Pancreas (tissue), 10 donors: ENCODE data around the gene WDFY4. TPM values are rescaled to one million over a fixed set of nuclear protein-coding genes. Genes with fewer than 3 reads are reported as not detected.

Source experiments
- ATAC-seq, 4 donors: fragments of 200-7000 bp; cut with Tn5 transposase; one replicate each; pipeline versions ENCODE4 v1.8.0 to v1.9.1; 2020; ENCODE audit warnings: mild to moderate bottlenecking in 4 of 4, moderate library complexity in 4 of 4
- DNase-seq, 6 donors: peaks; one replicate each; pipeline ENCODE4 v3.0.0-alpha.2; 2020
- FAIRE-seq: peaks from 2 replicates; lab custom pipeline; 2012; peaks lifted over from hg19 to GRCh38; lab: Jason Lieb, UNC
- H3K27ac ChIP-seq, 4 donors: fragments of 200-600 bp; sonication (generic); 1 replicate in 3 of 4; 2 replicates in 1 of 4; pipeline versions ENCODE4 v1.5.0 to v1.8.0; 2020
- H3K27me3 ChIP-seq, 4 donors: fragments of 200-600 bp; one replicate each; pipeline ENCODE4 v1.8.0; 2021
- H3K36me3 ChIP-seq, 3 donors: fragments of 200-600 bp; sonication (generic) in 1 of 3; one replicate each; pipeline versions ENCODE4 v1.5.0 to v1.8.0; 2020 to 2021
- H3K4me1 ChIP-seq, 3 donors: fragments of 200-600 bp; one replicate each; pipeline ENCODE4 v1.8.0; 2021
- H3K4me3 ChIP-seq, 4 donors: fragments of 200-600 bp; sonication (generic) in 2 of 4; one replicate each; pipeline versions ENCODE4 v1.5.0 to v1.8.0; 2020 to 2021
- H3K9me3 ChIP-seq, 4 donors: fragments of 200-600 bp; one replicate each; pipeline ENCODE4 v1.8.0; 2021
- WGBS, 2 donors: extraction: QIAGEN DNeasy Blood & Tissue Kit; methylation state at CpG; one replicate each; pipeline ENCODE4 v1.1.7; 2013; 5-methylcytosine and 5-hydroxymethylcytosine counted together
- intact Hi-C, 3 donors: fragments of 100-400 bp; cut with DNase I; formaldehyde crosslinking; loops; one replicate each; pipeline versions ENCODE4 v1.11.1 to v1.14.2; 2022
- polyA plus RNA-seq, 2 donors: library from polyadenylated mRNA; stranded (reverse); fragments of 200-250 nt; gene quantifications; one replicate each; pipeline ENCODE4 v1.2.3, GENCODE V29; 2013
- total RNA-seq, 6 donors: library from RNA; stranded (reverse); fragmentation: NEBNext Ultra II Directional in 4 of 6; extraction: Animal tissue kit (Norgen Biotek cat#: 25700) in 4 of 6; gene quantifications; one replicate each; pipeline versions ENCODE4 v1.2.1 to v1.2.4, GENCODE V29; 2021 to 2023
- TF ChIP-seq, protein P1 (sequence below), 4 donors: fragments of 200-600 bp; sonication (generic) in 3 of 4; IDR thresholded peaks; one replicate each; pipeline versions ENCODE4 v1.5.0 to v1.8.0; 2021; ENCODE audit warnings: antibody characterized with exemption in 4 of 4
- donor health status: healthy with polysubstance abuse.
- donor health status: DM: no; HTN: no; CAD: no; lungs with moderate emphysema.
- donor health status: DM: no; HTN: no; CAD: no.
- donor health status: control.
- donor health status: control.
- donor health status: Bipolar disorder and iron deficiency.
- donor health status: DM: yes; HTN: yes; CAD: no.
- donor health status: DM: no; HTN: no; CAD: no.
- donor health status: DM: no; HTN: no; CAD: no.
- donor health status: DM: yes; HTN: yes; CAD: no.

Gene WDFY4
- total and polyA plus RNA-seq, 8 donors = 0.14 to 8.4 (median 0.72) TPM

DNA sequence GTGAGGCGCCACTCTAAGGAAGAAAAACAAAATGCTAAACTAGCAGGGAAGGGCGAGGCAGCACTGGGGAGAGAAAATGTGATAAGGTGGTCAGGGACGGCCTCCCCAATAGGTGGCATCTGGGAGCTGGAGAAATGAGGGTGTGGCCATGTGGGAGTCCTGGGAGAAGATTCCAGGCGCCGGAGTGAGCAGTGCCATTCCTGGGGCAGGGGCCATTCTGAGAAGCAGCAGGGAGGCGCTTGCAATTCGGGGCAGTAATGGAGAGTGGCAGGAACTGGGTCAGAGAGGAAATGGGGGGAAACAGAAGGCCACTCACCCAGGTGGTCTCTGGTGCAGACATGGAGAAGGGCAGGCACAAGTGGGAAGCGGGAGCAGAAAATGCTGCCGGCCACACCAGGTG lies 316.7 kb downstream of the WDFY4 start:
- no peak for ATAC-seq
- intact Hi-C loops = no loop called here
- no peak for DNase-seq
- FAIRE-seq = no peak
- Histone ChIP-seq H3K36me3 (no peaks in the 10 kb centered on the region), H3K27me3 (no peaks in the 10 kb centered on the region), H3K27ac (no peak overlapping the region), H3K4me3 (no peak overlapping the region), H3K9me3 (no peaks in the 10 kb centered on the region), H3K4me1 (no peaks in the 10 kb centered on the region)
- WGBS, 2 donors = 50 to 58% methylated on average over 8 to 9 of the region's 9 CpGs
- TF ChIP-seq, protein P1, sequence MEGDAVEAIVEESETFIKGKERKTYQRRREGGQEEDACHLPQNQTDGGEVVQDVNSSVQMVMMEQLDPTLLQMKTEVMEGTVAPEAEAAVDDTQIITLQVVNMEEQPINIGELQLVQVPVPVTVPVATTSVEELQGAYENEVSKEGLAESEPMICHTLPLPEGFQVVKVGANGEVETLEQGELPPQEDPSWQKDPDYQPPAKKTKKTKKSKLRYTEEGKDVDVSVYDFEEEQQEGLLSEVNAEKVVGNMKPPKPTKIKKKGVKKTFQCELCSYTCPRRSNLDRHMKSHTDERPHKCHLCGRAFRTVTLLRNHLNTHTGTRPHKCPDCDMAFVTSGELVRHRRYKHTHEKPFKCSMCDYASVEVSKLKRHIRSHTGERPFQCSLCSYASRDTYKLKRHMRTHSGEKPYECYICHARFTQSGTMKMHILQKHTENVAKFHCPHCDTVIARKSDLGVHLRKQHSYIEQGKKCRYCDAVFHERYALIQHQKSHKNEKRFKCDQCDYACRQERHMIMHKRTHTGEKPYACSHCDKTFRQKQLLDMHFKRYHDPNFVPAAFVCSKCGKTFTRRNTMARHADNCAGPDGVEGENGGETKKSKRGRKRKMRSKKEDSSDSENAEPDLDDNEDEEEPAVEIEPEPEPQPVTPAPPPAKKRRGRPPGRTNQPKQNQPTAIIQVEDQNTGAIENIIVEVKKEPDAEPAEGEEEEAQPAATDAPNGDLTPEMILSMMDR (IDR thresholded peaks at IDR 0.05) = no peak

DNA sequence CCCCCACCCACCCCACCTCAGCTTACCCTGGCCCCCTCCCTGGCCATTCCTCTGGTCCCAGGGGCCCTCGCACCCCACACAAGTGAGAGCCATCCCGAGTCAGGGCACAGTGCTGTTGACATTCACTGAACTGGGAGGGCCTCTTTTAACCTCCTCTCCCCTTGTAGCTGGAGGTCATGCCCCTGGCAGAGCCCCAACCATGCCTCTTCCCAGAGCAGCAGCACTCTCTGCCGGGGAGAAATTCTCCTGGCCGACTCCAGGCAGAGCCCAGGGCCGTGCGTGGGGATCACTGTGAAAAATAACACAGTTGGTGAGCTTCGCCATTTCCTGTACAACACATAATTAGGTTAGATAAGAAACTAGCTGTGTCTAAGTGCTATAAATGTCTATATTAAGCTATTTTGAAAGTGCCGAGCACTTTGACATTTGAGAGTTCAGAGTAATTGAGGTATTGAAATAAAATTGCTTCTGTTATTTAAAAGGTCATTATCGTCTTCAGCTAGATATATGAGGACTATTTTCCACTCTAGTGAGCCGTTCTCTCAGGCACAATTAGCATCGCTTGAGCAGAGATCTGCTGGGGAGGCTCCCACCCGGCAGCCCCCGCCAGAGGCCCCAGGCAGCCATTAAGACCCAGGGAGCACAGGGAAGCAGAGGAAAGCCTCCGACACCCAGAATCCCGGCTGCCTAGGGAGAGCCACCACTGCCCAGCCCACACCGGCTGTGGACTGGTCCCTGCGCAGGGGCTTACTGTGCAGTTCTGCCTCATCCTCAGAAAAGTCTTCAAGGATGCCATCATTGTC lies 317.4 kb downstream of the WDFY4 start:
- intact Hi-C loops = no loop called here
- H3K27ac ChIP-seq = no peak overlapping the region
- no peak overlapping the region for H3K4me3 ChIP-seq
- ATAC-seq (no peak), FAIRE-seq (no peak), DNase-seq (no peak)
- TF ChIP-seq, protein P1 (IDR thresholded peaks at IDR 0.05) = no peak
- no peaks in the 10 kb centered on the region for H3K27me3 ChIP-seq
- WGBS, 2 donors = 57 to 62% methylated on average over 17 of the region's 17 CpGs
- no peaks in the 10 kb centered on the region for H3K36me3 ChIP-seq
- H3K4me1 ChIP-seq = no peaks in the 10 kb centered on the region
- no peaks in the 10 kb centered on the region for H3K9me3 ChIP-seq

DNA sequence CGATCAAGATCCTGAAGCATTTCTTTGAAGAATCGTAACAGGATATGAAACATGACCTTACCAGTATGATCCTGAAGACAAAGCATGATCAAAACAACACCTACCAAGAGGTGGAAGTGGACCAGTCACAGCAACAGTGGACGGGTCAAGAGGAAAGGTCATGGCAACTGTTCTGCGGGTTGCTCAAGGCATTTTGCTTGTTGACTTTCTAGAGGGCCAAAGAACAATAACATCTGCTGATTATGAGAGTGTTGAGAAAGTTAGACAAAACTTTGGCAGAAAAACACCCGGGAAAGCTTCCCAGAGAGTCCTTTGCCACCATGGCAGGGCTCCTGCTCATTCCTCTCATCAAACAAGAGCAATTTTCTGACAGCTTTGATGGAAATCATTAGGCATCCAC lies 320.6 kb downstream of the WDFY4 start:
- WGBS, 2 donors = 63 to 72% methylated on average over 5 of the region's 5 CpGs
- FAIRE-seq (no peak), DNase-seq (no peak), ATAC-seq (no peak)
- intact Hi-C loops = no loop called here
- Histone ChIP-seq H3K27ac (no peak overlapping the region), H3K27me3 (no peaks in the 10 kb centered on the region), H3K4me3 (no peak overlapping the region), H3K36me3 (no peaks in the 10 kb centered on the region), H3K4me1 (no peaks in the 10 kb centered on the region), H3K9me3 (no peaks in the 10 kb centered on the region)
- TF ChIP-seq, protein P1 (IDR thresholded peaks at IDR 0.05) = no peak

DNA sequence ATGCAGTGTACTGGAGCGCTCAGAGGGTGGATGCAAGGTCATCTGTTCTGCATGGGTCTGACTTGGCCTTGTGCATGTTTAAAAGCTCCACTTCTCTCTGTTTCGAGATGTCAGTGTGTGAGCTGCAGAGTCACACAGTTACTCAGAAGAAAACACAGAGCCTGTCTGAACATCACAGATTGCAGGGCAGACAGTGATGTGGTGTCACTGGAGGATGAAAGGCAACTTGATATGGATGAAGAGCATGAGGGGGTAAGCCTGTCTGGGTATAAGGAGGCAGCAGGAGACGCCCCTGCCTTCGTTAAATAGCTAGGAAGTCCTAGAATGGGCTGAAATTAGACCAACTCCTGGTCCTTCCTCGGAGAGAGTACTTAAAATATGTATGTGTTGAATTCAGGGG lies 322.5 kb downstream of the WDFY4 start:
- no peak overlapping the region for H3K27ac ChIP-seq
- TF ChIP-seq, protein P1 (IDR thresholded peaks at IDR 0.05) = no peak
- FAIRE-seq (no peak), ATAC-seq (no peak), DNase-seq (no peak)
- no peaks in the 10 kb centered on the region for H3K9me3 ChIP-seq
- no peak overlapping the region for H3K4me3 ChIP-seq
- intact Hi-C loops = no loop called here
- no peaks in the 10 kb centered on the region for H3K27me3 ChIP-seq
- H3K4me1 ChIP-seq = no peaks in the 10 kb centered on the region
- no peaks in the 10 kb centered on the region for H3K36me3 ChIP-seq
- 41 to 47% methylated on average over 5 of the region's 5 CpGs for WGBS, 2 donors

DNA sequence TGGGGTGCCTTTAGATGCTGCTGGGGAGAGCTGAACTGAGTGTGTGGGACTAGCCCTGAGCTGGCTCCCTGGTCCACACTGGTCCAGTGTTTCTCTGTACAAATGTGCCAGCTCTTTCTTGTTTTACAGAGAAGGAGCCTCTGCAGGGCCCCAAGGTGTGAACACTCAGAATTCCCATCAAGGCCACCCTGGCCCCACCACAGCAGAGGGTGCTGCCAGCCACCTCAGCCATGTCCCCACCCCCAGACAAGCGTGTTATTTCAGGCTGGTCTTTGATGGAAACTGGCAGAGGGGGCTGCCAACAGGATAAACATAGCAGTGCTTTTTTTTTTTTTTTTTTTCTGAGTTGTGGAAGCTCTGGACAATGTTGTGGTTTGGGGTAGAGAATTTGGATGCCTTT lies 323.4 kb downstream of the WDFY4 start:
- no peak for DNase-seq
- H3K36me3 ChIP-seq = no peaks in the 10 kb centered on the region
- no peak overlapping the region for H3K27ac ChIP-seq
- no peak for FAIRE-seq
- H3K27me3 ChIP-seq = no peaks in the 10 kb centered on the region
- TF ChIP-seq, protein P1 (IDR thresholded peaks at IDR 0.05) = no peak
- WGBS, 2 donors = 34 to 44% methylated on average over 1 of the region's 1 CpG
- no peak overlapping the region for H3K4me3 ChIP-seq
- no peaks in the 10 kb centered on the region for H3K9me3 ChIP-seq
- no peaks in the 10 kb centered on the region for H3K4me1 ChIP-seq
- no peak for ATAC-seq
- intact Hi-C loops = no loop called here
